Measurements from ENCODE around the gene PAIP1.

GRCh38 chr5:43560128-43560527 lies 3.3 kb upstream of the PAIP1 start:
- TF ChIP-seq EZH2 (IDR thresholded peaks at IDR 0.05; ENCODE audit: borderline replicate concordance, low read depth, low read length, poor library complexity, severe bottlenecking) (no peak), CTCF (conservative IDR thresholded peaks at IDR 0.05; ENCODE audit: low read depth, low read length) (no peak)
